ENCODE measurements around the gene GNRH2. TPM values are rescaled to one million over a fixed set of nuclear protein-coding genes. Genes with fewer than 3 reads are reported as not detected.
"Not testable (repeated sequence)": the region's sequence is repeated elsewhere in the genome, so short reads cannot be mapped to it uniquely, and the experiment has no call there.

GNRH2 gene
- total RNA-seq, 1 donor from 2014 or later = 1.4 TPM

DNA sequence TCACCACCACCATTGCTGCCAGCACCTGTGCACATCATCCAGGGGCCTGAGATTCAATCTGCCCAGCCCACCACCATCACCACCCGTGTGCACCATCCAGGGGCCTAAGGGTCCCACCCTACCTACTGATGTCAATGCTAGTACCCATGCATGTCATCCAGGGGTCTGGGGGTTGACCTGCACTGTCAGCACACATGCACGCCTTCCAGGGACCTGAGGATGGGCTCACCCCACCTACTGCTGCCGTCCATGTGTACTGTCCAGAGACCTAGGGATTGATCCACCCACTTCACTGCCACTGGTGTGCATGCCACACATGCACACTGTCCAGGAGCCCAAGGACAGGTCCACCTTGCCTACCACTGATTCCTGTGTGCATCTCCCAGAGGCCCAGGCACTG is 16.1 kb downstream of the GNRH2 start:
- no peak for TF ChIP-seq EZH2 (IDR thresholded peaks at IDR 0.05; ENCODE audit: insufficient read depth, low read length)
- TF ChIP-seq, protein P1, sequence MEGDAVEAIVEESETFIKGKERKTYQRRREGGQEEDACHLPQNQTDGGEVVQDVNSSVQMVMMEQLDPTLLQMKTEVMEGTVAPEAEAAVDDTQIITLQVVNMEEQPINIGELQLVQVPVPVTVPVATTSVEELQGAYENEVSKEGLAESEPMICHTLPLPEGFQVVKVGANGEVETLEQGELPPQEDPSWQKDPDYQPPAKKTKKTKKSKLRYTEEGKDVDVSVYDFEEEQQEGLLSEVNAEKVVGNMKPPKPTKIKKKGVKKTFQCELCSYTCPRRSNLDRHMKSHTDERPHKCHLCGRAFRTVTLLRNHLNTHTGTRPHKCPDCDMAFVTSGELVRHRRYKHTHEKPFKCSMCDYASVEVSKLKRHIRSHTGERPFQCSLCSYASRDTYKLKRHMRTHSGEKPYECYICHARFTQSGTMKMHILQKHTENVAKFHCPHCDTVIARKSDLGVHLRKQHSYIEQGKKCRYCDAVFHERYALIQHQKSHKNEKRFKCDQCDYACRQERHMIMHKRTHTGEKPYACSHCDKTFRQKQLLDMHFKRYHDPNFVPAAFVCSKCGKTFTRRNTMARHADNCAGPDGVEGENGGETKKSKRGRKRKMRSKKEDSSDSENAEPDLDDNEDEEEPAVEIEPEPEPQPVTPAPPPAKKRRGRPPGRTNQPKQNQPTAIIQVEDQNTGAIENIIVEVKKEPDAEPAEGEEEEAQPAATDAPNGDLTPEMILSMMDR (IDR thresholded peaks at IDR 0.05; ENCODE audit: insufficient read depth, low read depth, low read length) = no peak
- peaks cover 1% of the 10 kb centered on the region for H3K27me3 Mint-ChIP-seq (ENCODE audit: low read depth, unreplicated experiment)
- DNase-seq (ENCODE audit: low read depth) (no peak), FAIRE-seq (no peak)
- H3K27ac Mint-ChIP-seq (ENCODE audit: unreplicated experiment) = no peak overlapping the region
- H3K9me3 ChIP-seq (ENCODE audit: insufficient read depth, low read depth, low read length) = no peaks in the 10 kb centered on the region
- no peaks in the 10 kb centered on the region for H3K27me3 ChIP-seq (ENCODE audit: insufficient read depth, low read length)
- H3K36me3 ChIP-seq (ENCODE audit: insufficient read depth, low read length) = no peaks in the 10 kb centered on the region
- H3K79me2 ChIP-seq (ENCODE audit: insufficient read depth, low read length) = no peaks in the 10 kb centered on the region
- no peaks in the 10 kb centered on the region for H3K36me3 Mint-ChIP-seq (ENCODE audit: low read depth, unreplicated experiment)
- no peaks in the 10 kb centered on the region for H4K20me1 ChIP-seq (ENCODE audit: insufficient read depth, low read length)
- no peaks in the 10 kb centered on the region for H3K4me1 Mint-ChIP-seq (ENCODE audit: low read depth, unreplicated experiment)
- no peak overlapping the region for H3K4me3 ChIP-seq (ENCODE audit: insufficient read depth, low read depth, low read length)
- H2AFZ ChIP-seq (ENCODE audit: low read depth, low read length) = no peak overlapping the region
- no peak overlapping the region for H3K27ac ChIP-seq (ENCODE audit: low read depth, low read length)
- H3K4me2 ChIP-seq (ENCODE audit: low read length) = no peak overlapping the region
- H3K4me3 Mint-ChIP-seq (ENCODE audit: unreplicated experiment) = no peak overlapping the region
- H3K9ac ChIP-seq (ENCODE audit: low read length) = no peak overlapping the region
- H3K9me3 Mint-ChIP-seq (ENCODE audit: unreplicated experiment) = no peaks in the 10 kb centered on the region
- H3K4me1 ChIP-seq (ENCODE audit: insufficient read depth, low read length) = no peaks in the 10 kb centered on the region

DNA sequence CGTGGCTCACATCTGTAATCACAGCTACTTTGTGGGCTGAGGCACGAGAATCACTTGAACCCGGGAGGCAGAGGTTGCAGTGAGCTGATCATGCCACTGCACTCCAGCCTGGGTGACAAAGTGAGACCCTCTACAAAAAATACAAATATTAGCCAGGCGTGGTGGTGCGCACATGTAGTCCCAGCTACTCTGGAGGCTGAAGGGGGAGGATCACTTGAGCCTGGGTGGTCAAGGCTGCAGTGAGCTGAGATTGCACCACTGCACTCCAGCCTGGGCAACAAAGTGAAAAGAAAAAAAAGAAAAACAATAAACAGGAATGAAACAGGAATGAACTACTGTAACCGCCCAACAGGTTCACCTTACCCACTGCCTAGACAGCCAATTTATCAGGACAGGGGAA is 20.7 kb downstream of the GNRH2 start:
- H3K36me3 ChIP-seq (ENCODE audit: insufficient read depth, low read length); FAIRE-seq; H3K4me2 ChIP-seq (ENCODE audit: low read length); H3K9me3 Mint-ChIP-seq (ENCODE audit: unreplicated experiment); H3K27ac ChIP-seq (ENCODE audit: low read depth, low read length); H3K9ac ChIP-seq (ENCODE audit: low read length); H3K36me3 Mint-ChIP-seq (ENCODE audit: low read depth, unreplicated experiment); H3K4me1 ChIP-seq (ENCODE audit: insufficient read depth, low read length); H2AFZ ChIP-seq (ENCODE audit: low read depth, low read length); H4K20me1 ChIP-seq (ENCODE audit: insufficient read depth, low read length); H3K4me1 Mint-ChIP-seq (ENCODE audit: low read depth, unreplicated experiment); DNase-seq (ENCODE audit: low read depth); H3K27me3 Mint-ChIP-seq (ENCODE audit: low read depth, unreplicated experiment); H3K9me3 ChIP-seq (ENCODE audit: insufficient read depth, low read depth, low read length); H3K27me3 ChIP-seq (ENCODE audit: insufficient read depth, low read length); H3K4me3 Mint-ChIP-seq (ENCODE audit: unreplicated experiment); H3K4me3 ChIP-seq (ENCODE audit: insufficient read depth, low read depth, low read length); H3K79me2 ChIP-seq (ENCODE audit: insufficient read depth, low read length); H3K27ac Mint-ChIP-seq (ENCODE audit: unreplicated experiment): not testable (repeated sequence)

DNA sequence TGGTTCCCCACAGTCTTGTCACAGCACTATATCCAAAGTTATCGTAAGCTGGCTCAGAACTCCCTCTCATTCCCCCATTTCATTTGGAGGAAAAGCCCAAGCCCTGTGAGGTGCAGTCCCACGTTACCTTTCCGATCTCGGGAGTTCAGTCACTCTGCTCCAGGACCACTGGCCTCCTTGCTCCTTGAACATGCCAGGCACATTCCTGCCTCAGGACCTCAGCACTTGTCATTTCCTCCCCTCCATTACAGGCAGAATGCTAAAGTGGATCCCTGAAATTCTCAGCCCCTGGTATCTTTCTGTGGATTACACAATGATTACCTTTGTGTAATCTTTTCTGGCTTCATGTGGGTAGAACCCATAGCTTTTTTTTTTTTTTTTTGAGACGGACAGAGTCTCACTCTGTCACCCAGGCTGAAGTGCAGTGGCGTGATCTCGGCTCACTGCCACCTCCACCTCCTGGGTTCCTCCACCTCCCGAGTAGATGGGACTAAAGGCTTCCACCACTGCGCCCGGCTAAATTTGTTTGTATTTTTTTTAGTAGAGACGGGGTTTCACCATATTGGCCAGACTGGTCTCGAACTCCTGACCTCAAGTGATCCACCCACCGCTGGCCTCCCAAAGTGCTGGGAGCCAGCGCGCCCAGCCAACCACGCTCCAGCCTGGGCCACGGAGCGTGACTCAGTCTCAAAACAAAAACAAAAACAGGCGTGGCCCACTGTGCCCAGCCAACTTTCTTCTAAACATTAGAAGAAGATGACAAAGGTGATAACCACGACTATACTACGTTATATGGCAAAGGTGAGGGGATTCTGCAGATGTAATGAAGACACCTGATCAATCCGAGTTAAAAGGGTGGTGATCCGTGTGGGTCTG is 24.0 kb downstream of the GNRH2 start:
- Mint-ChIP-seq H3K36me3 (ENCODE audit: low read depth, unreplicated experiment) (no peaks in the 10 kb centered on the region), H3K27me3 (ENCODE audit: low read depth, unreplicated experiment) (peaks cover 17% of the 10 kb centered on the region), H3K4me1 (ENCODE audit: low read depth, unreplicated experiment) (peaks cover 10% of the 10 kb centered on the region), H3K4me3 (ENCODE audit: unreplicated experiment) (no peak overlapping the region), H3K27ac (ENCODE audit: unreplicated experiment) (no peak overlapping the region), H3K9me3 (ENCODE audit: unreplicated experiment) (no peaks in the 10 kb centered on the region)
- H2AFZ ChIP-seq (ENCODE audit: low read depth, low read length) = no peak overlapping the region
- no peaks in the 10 kb centered on the region for H3K79me2 ChIP-seq (ENCODE audit: insufficient read depth, low read length)
- peaks cover 2% of the 10 kb centered on the region for H3K4me1 ChIP-seq (ENCODE audit: insufficient read depth, low read length)
- H3K27me3 ChIP-seq (ENCODE audit: insufficient read depth, low read length) = peaks cover 6% of the 10 kb centered on the region
- no peak for DNase-seq (ENCODE audit: low read depth)
- no peaks in the 10 kb centered on the region for H4K20me1 ChIP-seq (ENCODE audit: insufficient read depth, low read length)
- no peaks in the 10 kb centered on the region for H3K36me3 ChIP-seq (ENCODE audit: insufficient read depth, low read length)
- FAIRE-seq = no peak
- no peak overlapping the region for H3K4me2 ChIP-seq (ENCODE audit: low read length)
- H3K4me3 ChIP-seq (ENCODE audit: insufficient read depth, low read depth, low read length) = no peak overlapping the region
- H3K9ac ChIP-seq (ENCODE audit: low read length) = no peak overlapping the region
- H3K27ac ChIP-seq (ENCODE audit: low read depth, low read length) = no peak overlapping the region
- no peak for TF ChIP-seq EZH2 (IDR thresholded peaks at IDR 0.05; ENCODE audit: insufficient read depth, low read length)
- TF ChIP-seq, protein P1 (IDR thresholded peaks at IDR 0.05; ENCODE audit: insufficient read depth, low read depth, low read length) = no peak
- H3K9me3 ChIP-seq (ENCODE audit: insufficient read depth, low read depth, low read length) = no peaks in the 10 kb centered on the region
